Loucy (cell line): ENCODE results near the gene OTUD5.

ENCODE experiments used
- EZH2phosphoT487 ChIP-seq: fragments of 200-600 bp; IDR thresholded peaks from 2 replicates; pipeline ENCODE4 v1.6.1; 2018; ENCODE audit warnings: antibody characterized with exemption, mild to moderate bottlenecking, moderate library complexity, borderline replicate concordance
- TF ChIP-seq, protein P1 (sequence below): fragments of 200-600 bp; sonication (generic); conservative IDR thresholded peaks from 2 replicates; pipeline ENCODE4 v1.5.1; 2014; ENCODE audit warnings: mild to moderate bottlenecking, antibody characterized with exemption, low read length

DNA sequence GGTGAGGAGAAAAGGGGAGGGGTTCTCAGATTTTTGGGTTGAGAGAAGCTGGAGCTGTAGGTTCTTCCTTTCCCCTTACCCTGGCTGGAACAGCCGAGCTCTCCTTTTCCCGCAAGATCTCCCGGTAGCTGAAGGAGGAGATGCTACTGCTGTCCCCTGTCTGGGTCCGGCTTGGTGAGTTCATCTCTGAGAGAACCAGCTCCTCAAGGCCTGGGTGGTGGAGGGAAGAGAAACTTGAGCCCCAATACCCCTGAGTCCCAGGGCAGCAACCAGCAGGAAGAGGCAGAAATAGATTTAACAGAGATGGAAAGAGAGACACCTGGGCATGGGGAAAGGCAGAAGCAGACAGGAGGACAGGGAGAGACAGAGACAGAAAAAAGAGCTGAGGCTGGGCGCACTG lies 20.8 kb upstream of the OTUD5 start:
- TF ChIP-seq, protein P1, sequence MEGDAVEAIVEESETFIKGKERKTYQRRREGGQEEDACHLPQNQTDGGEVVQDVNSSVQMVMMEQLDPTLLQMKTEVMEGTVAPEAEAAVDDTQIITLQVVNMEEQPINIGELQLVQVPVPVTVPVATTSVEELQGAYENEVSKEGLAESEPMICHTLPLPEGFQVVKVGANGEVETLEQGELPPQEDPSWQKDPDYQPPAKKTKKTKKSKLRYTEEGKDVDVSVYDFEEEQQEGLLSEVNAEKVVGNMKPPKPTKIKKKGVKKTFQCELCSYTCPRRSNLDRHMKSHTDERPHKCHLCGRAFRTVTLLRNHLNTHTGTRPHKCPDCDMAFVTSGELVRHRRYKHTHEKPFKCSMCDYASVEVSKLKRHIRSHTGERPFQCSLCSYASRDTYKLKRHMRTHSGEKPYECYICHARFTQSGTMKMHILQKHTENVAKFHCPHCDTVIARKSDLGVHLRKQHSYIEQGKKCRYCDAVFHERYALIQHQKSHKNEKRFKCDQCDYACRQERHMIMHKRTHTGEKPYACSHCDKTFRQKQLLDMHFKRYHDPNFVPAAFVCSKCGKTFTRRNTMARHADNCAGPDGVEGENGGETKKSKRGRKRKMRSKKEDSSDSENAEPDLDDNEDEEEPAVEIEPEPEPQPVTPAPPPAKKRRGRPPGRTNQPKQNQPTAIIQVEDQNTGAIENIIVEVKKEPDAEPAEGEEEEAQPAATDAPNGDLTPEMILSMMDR: no peak
- TF ChIP-seq EZH2phosphoT487: no peak
